Osteoblast (primary cell): ENCODE measurements around the gene TEKT2. TPM values are rescaled to one million over a fixed set of nuclear protein-coding genes. Genes with fewer than 3 reads are reported as not detected.

Source experiments
- DNase-seq: peaks from one replicate; pipeline ENCODE4 v3.0.0; 2011; ENCODE audit warnings: low spot score, mixed read lengths; ENCODE audit not compliant: insufficient read length; ENCODE audit errors: missing footprints
- H2AFZ ChIP-seq: 2 replicates; pipeline ENCODE4 v1.6.0; 2011; ENCODE audit warnings: mild to moderate bottlenecking, low read length
- H3K27ac ChIP-seq: 2 replicates; pipeline ENCODE4 v1.5.1; 2011; ENCODE audit warnings: mild to moderate bottlenecking, low read depth, low read length, moderate library complexity
- H3K27me3 ChIP-seq: 2 replicates; pipeline ENCODE4 v1.6.0; 2012; ENCODE audit warnings: mild to moderate bottlenecking, control low read depth, inconsistent platforms, low read length, moderate library complexity; ENCODE audit not compliant: insufficient read depth
- H3K36me3 ChIP-seq: 2 replicates; pipeline ENCODE4 v1.5.1; 2011; ENCODE audit warnings: mild to moderate bottlenecking, low read length, control low read depth, moderate library complexity; ENCODE audit not compliant: insufficient read depth
- H3K4me1 ChIP-seq: 2 replicates; pipeline ENCODE4 v1.5.1; 2011; ENCODE audit warnings: mild to moderate bottlenecking, low read length, control low read depth, moderate library complexity; ENCODE audit not compliant: insufficient read depth
- H3K4me2 ChIP-seq: 2 replicates; pipeline ENCODE4 v1.6.0; 2011; ENCODE audit warnings: mild to moderate bottlenecking, low read length; ENCODE audit not compliant: insufficient read depth
- H3K4me3 ChIP-seq: fragments of 200-600 bp; sonication (generic); 3 replicates; pipeline ENCODE4 v1.5.1; 2012; ENCODE audit warnings: mild to moderate bottlenecking, low read length, inconsistent platforms; ENCODE audit not compliant: insufficient read depth
- H3K79me2 ChIP-seq: 2 replicates; pipeline ENCODE4 v1.6.0; 2012; ENCODE audit warnings: mild to moderate bottlenecking, low read length, control low read depth, inconsistent platforms; ENCODE audit not compliant: insufficient read depth
- H3K9me3 ChIP-seq: 2 replicates; pipeline ENCODE4 v1.5.1; 2011; ENCODE audit warnings: low read depth, low read length, control low read depth
- H4K20me1 ChIP-seq: 2 replicates; pipeline ENCODE4 v1.6.0; 2012; ENCODE audit warnings: mild to moderate bottlenecking, low read length, control low read depth; ENCODE audit not compliant: insufficient read depth
- total RNA-seq: library from RNA; depleted of rRNA; stranded (reverse); fragments of >200 nt; gene quantifications from 2 replicates; pipeline ENCODE4 v1.2.3, GENCODE V29; 2012
- TF ChIP-seq, protein P1 (sequence below): IDR thresholded peaks from 2 replicates; pipeline ENCODE4 v1.5.1; 2011; ENCODE audit warnings: mild to moderate bottlenecking, low read depth, low read length, moderate library complexity; ENCODE audit errors: extremely low read depth

Gene TEKT2
- total RNA-seq, 1 donor: not detected

GRCh38 chr1:36089393-36090121, 5.7 kb downstream of the TEKT2 start:
- peak overlapping the region; percentile 92 for H3K4me3 ChIP-seq
- peak overlapping the region; percentile 82 for H3K27ac ChIP-seq
- peaks cover 10% of the 10 kb centered on the region for H4K20me1 ChIP-seq
- no peaks in the 10 kb centered on the region for H3K9me3 ChIP-seq
- DNase-seq: peak; percentile 88
- peak overlapping the region; percentile 94 for H2AFZ ChIP-seq
- H3K27me3 ChIP-seq: no peaks in the 10 kb centered on the region
- H3K36me3 ChIP-seq: peaks cover 36% of the 10 kb centered on the region
- peaks cover 13% of the 10 kb centered on the region for H3K4me1 ChIP-seq
- TF ChIP-seq, protein P1, sequence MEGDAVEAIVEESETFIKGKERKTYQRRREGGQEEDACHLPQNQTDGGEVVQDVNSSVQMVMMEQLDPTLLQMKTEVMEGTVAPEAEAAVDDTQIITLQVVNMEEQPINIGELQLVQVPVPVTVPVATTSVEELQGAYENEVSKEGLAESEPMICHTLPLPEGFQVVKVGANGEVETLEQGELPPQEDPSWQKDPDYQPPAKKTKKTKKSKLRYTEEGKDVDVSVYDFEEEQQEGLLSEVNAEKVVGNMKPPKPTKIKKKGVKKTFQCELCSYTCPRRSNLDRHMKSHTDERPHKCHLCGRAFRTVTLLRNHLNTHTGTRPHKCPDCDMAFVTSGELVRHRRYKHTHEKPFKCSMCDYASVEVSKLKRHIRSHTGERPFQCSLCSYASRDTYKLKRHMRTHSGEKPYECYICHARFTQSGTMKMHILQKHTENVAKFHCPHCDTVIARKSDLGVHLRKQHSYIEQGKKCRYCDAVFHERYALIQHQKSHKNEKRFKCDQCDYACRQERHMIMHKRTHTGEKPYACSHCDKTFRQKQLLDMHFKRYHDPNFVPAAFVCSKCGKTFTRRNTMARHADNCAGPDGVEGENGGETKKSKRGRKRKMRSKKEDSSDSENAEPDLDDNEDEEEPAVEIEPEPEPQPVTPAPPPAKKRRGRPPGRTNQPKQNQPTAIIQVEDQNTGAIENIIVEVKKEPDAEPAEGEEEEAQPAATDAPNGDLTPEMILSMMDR: no peak
- peaks cover 41% of the 10 kb centered on the region for H3K79me2 ChIP-seq
- H3K4me2 ChIP-seq: peak overlapping the region; percentile 94

DNA sequence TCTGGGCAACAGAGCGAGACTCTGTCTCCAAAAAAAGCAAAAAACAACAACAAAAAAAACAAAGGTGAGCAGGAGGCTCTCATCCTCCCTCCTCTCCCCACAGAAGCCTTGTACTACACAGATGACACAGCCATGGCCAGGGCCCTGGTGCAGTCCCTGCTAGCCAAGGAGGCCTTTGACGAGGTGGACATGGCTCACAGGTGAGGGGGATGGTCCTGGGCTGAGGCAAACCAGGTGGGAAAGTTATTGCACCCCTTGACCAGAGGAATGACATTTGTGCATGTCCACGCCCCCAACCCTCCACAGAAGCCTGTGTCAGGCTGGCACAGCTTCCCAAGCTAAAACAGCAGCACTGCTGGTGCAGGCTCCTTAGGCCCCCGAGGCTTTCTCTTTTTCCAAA, 7.2 kb downstream of the TEKT2 start:
- Histone ChIP-seq H2AFZ (no peak overlapping the region), H3K27me3 (no peaks in the 10 kb centered on the region), H3K79me2 (peaks cover 41% of the 10 kb centered on the region), H3K4me3 (no peak overlapping the region), H3K4me1 (peaks cover 12% of the 10 kb centered on the region), H3K4me2 (no peak overlapping the region), H4K20me1 (peaks cover 10% of the 10 kb centered on the region), H3K36me3 (peaks cover 44% of the 10 kb centered on the region), H3K9me3 (no peaks in the 10 kb centered on the region), H3K27ac (no peak overlapping the region)
- TF ChIP-seq, protein P1: no peak
- peak; percentile 45 for DNase-seq

DNA sequence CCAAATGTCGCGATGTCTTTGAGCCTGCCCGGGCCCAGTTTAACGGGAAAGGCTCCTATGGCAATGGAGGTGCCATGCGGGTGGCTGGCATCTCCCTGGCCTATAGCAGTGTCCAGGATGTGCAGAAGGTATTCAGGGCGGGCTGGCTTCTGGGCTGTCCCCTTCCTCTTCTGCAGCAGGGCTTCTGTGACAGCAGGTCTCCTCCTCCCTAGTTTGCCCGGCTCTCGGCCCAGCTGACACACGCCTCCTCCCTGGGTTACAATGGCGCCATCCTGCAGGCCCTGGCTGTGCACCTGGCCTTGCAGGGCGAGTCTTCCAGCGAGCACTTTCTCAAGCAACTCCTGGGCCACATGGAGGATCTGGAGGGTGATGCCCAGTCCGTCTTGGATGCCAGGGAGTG, 7.8 kb downstream of the TEKT2 start:
- no peaks in the 10 kb centered on the region for H3K27me3 ChIP-seq
- peak; percentile 25 for DNase-seq
- H3K4me1 ChIP-seq: peaks cover 12% of the 10 kb centered on the region
- H2AFZ ChIP-seq: no peak overlapping the region
- no peak overlapping the region for H3K4me3 ChIP-seq
- H3K79me2 ChIP-seq: peaks cover 41% of the 10 kb centered on the region
- no peak overlapping the region for H3K4me2 ChIP-seq
- no peak overlapping the region for H3K27ac ChIP-seq
- TF ChIP-seq, protein P1: no peak
- H3K36me3 ChIP-seq: peaks cover 44% of the 10 kb centered on the region
- no peaks in the 10 kb centered on the region for H3K9me3 ChIP-seq
- peaks cover 10% of the 10 kb centered on the region for H4K20me1 ChIP-seq

DNA sequence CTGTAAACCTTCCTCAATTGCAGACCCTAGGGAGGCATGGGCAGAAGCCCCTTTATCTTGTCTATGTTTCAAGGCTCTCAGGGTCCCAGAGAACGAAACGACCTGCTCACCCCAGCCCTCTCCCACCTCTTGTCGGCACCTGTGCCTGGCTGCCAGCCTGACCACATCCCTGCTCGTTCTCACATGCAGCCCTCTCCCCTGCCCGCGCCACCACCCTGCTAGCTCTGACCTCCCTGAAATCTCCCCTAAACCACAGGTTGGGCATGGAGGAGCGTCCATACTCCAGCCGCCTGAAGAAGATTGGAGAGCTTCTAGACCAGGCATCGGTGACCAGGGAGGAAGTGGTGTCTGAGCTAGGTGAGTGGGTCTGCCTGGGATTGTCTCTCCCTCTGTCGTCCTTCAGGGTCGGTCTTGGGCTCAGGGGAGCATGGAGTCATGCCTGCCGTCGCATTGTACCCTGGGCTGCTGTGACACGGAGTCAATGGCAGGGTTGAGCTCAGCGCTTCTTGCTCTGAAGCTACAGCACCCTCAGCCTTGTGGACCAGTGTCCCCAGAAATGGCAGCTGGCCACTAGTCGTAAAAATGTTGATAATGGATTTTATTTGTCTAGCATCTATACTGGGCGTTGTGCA, 8.4 kb downstream of the TEKT2 start:
- Histone ChIP-seq H3K9me3 (no peaks in the 10 kb centered on the region), H3K4me2 (no peak overlapping the region), H3K79me2 (peaks cover 41% of the 10 kb centered on the region), H2AFZ (no peak overlapping the region), H3K4me3 (no peak overlapping the region), H3K27ac (no peak overlapping the region), H4K20me1 (peaks cover 10% of the 10 kb centered on the region), H3K4me1 (peaks cover 12% of the 10 kb centered on the region), H3K27me3 (no peaks in the 10 kb centered on the region), H3K36me3 (peaks cover 44% of the 10 kb centered on the region)
- DNase-seq: no peak
- TF ChIP-seq, protein P1: no peak
